SK-N-MC (cell line): ENCODE measurements around the gene CEP162.

Experiments used
- EZH2 ChIP-seq: fragments of 200-600 bp; sonication (generic); IDR thresholded peaks from one replicate; pipeline ENCODE4 v1.6.1; 2017; ENCODE audit warnings: antibody characterized with exemption
- FOXP2 ChIP-seq: optimal IDR thresholded peaks from 2 replicates; pipeline ENCODE3; 2011; ENCODE audit warnings: mild to moderate bottlenecking, moderate library complexity; ENCODE audit not compliant: insufficient read depth; ENCODE audit errors: extremely low read length, control extremely low read depth
- POLR2AphosphoS5 ChIP-seq: IDR thresholded peaks from 2 replicates; pipeline ENCODE4 v1.6.1; 2012; ENCODE audit warnings: mild to moderate bottlenecking, low read depth, low read length, borderline replicate concordance

DNA sequence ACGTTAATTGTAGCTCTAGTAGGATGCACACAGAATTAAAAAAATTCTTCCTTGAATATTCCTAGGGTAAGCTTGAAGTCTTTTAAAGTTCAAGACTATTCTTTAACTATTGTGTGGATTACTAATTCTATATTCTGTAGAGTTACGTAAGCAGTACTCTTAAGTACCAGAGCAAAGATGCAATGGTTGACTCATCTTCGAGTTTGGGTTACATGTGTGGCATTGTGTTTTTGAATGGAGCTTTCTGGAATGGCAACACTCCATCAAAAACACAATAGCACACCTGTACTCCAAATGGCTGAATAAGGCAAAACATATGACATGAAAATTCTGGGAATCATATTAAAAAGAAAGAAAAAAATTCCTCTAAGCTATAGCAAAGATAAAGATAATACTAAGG lies 33.5 kb upstream of the CEP162 start:
- TF ChIP-seq POLR2AphosphoS5 (no peak), EZH2 (no peak), FOXP2 (no peak)
